BE2C (cell line): Measurements from ENCODE around the gene SNX24.
A peak's percentile ranks its signal among the peaks of the same experiment; 100 is the strongest.
"Not testable (repeated sequence)": the region's sequence is repeated elsewhere in the genome, so short reads cannot be mapped to it uniquely, and the experiment has no call there.

Experiments
- DNase-seq: peaks from one replicate; pipeline ENCODE4 v3.0.0-alpha.2; 2020
- H3K27me3 ChIP-seq: fragments of 250-450 bp; sonication (Bioruptor Pico); 2 replicates; pipeline ENCODE4 v1.5.1; 2020; ENCODE audit warnings: mild to moderate bottlenecking
- H3K36me3 ChIP-seq: fragments of 250-450 bp; sonication (Bioruptor Pico); 2 replicates; pipeline ENCODE4 v1.5.1; 2020; ENCODE audit warnings: mild to moderate bottlenecking
- H3K4me1 ChIP-seq: fragments of 250-450 bp; sonication (Bioruptor Pico); 2 replicates; pipeline ENCODE4 v1.5.1; 2020
- H3K4me3 ChIP-seq: 2 replicates; pipeline ENCODE4 v1.5.1; 2011; ENCODE audit warnings: low read depth, low read length
- H3K9me3 ChIP-seq: fragments of 250-450 bp; sonication (Bioruptor Pico); 2 replicates; pipeline ENCODE4 v1.5.1; 2020
- TF ChIP-seq, protein P1 (sequence below): IDR thresholded peaks from 2 replicates; pipeline ENCODE4 v1.5.1; 2012; ENCODE audit warnings: mild to moderate bottlenecking, low read depth, low read length

The SNX24 gene

DNA sequence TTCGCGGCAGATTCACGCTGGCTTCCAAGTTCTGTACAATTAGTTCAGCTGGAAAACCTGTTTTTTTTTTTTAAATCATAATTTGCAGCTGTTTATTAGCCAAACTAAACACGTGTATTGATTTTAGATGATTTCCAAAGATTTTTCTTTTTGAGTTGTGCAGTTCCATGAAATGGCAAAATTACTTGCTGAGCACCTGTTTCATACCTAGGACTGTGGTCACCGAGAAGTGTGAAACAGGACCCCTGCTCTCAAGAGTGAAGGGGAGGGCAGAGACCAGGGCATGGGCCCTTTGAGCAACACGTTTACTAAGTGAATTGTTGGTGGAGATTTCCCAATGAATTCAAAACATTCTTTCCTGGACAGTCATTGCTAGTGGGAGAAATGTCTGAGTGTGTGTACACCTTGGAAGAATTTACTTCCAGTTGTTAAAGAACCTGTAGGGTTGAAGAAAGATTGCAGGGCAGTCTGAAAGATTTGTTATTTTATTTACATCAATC lies 688 bp downstream of the SNX24 start:
- H3K4me3 ChIP-seq, result peak overlapping the region; percentile 84
- H3K27me3 ChIP-seq, result no peaks in the 10 kb centered on the region
- TF ChIP-seq, protein P1, sequence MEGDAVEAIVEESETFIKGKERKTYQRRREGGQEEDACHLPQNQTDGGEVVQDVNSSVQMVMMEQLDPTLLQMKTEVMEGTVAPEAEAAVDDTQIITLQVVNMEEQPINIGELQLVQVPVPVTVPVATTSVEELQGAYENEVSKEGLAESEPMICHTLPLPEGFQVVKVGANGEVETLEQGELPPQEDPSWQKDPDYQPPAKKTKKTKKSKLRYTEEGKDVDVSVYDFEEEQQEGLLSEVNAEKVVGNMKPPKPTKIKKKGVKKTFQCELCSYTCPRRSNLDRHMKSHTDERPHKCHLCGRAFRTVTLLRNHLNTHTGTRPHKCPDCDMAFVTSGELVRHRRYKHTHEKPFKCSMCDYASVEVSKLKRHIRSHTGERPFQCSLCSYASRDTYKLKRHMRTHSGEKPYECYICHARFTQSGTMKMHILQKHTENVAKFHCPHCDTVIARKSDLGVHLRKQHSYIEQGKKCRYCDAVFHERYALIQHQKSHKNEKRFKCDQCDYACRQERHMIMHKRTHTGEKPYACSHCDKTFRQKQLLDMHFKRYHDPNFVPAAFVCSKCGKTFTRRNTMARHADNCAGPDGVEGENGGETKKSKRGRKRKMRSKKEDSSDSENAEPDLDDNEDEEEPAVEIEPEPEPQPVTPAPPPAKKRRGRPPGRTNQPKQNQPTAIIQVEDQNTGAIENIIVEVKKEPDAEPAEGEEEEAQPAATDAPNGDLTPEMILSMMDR, result no peak
- H3K36me3 ChIP-seq, result no peaks in the 10 kb centered on the region
- no peak for DNase-seq
- H3K4me1 ChIP-seq, result no peaks in the 10 kb centered on the region
- H3K9me3 ChIP-seq, result no peaks in the 10 kb centered on the region

DNA sequence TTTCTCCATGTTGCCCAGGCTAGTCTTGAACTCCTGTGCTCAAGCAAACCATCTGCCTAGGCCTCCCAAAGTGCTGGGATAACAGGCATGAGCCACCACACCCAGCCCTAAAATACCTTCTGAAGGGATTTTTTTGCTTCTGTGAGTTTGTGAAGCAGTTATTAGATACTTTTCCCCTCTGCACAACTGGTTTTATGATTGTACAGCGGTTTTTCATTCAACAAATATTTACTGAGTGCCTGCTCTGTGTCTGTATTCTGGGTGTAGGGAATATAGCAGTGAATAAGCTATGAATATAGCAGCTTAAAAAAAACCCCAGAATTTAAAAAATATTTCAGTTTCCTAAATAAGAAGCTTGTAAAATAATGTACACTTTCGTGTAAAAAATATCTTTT lies 2.3 kb downstream of the SNX24 start:
- Histone ChIP-seq H3K27me3 (no peaks in the 10 kb centered on the region), H3K4me3 (no peak overlapping the region), H3K36me3 (no peaks in the 10 kb centered on the region), H3K4me1 (no peaks in the 10 kb centered on the region), H3K9me3 (no peaks in the 10 kb centered on the region)
- TF ChIP-seq, protein P1, result no peak
- DNase-seq, result no peak

DNA sequence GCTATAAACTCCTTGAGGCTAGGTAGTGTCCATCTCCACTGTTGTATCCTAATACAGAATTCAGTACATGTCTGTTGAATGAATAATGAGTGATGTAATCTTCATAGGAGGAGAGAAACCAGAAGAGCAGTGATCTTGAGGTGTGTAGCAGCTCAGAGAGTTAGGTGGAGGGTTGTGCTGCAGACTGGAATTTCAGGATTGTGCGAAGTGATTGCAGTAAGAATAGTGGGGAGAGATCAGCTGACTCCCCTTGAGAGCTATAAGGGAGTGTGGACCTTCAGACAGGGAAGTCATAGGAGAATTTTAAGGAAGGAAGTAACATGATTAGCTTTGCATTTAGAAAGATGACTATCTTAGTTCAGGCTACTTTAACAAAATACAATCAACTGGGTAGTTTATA lies 4.4 kb downstream of the SNX24 start:
- no peaks in the 10 kb centered on the region for H3K36me3 ChIP-seq
- H3K9me3 ChIP-seq, result no peaks in the 10 kb centered on the region
- no peak for DNase-seq
- H3K4me3 ChIP-seq, result no peak overlapping the region
- TF ChIP-seq, protein P1, result no peak
- H3K27me3 ChIP-seq, result no peaks in the 10 kb centered on the region
- no peaks in the 10 kb centered on the region for H3K4me1 ChIP-seq

DNA sequence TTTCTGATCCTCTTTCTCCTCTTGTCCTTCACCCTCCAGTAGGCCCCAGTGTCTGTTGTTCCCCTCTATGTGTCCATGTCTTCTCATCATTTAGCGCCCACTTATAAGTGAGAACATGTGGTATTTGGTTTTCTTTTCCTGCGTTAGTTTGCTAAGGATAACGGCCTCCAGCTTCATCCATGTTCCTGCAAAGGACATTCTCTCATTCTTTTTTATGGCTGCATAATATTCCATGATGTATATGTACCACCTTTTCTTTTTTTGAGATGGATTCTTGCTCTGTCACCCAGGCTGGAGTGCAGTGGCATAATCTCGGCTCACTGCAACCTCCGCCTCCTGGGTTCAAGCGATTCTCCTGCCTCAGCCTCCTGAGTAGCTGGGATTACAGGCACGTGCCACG lies 12.1 kb downstream of the SNX24 start:
- H3K36me3 ChIP-seq, DNase-seq, H3K9me3 ChIP-seq, H3K27me3 ChIP-seq, H3K4me3 ChIP-seq, H3K4me1 ChIP-seq: not testable (repeated sequence)

DNA sequence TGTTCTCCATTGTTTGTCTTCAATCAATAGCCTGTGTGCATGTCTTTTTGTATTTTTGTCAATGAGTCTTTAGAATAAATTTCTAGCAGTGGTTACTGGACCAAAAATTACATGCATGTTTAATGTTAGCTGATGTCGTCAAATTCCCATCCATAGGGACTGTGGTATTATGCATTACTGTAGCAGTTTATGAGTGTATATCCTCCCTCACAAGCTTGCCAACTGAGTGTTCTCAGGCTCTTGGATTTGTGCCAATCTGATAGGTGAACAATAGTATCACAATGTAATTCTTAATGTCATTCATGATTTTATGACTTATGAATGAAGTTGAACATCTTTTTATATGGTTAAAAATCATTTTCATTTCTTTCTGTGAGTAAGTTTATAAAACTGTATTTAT lies 13.0 kb downstream of the SNX24 start:
- Histone ChIP-seq H3K27me3 (no peaks in the 10 kb centered on the region), H3K36me3 (no peaks in the 10 kb centered on the region), H3K9me3 (no peaks in the 10 kb centered on the region), H3K4me3 (no peak overlapping the region), H3K4me1 (no peaks in the 10 kb centered on the region)
- TF ChIP-seq, protein P1, result no peak
- peak; percentile 31 for DNase-seq

DNA sequence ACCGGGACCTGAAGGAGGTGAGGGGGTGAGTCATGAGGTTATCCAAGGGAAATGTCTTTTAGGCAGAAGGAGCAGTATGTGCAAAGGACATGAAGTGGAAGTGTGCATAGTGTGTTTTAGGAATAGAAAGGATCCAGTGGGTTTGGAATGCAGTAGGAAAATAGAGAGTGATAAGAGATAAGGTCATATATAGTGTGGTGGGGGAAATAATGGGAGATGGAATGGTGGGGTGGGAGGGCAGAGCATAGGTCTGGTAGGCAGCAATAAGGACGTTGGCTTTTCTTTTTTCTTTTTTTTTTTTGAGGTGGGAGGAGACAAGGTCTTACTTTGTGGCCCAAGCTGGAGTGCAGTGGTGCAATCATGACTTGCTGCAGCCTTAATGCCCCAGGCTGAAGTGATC lies 17.8 kb downstream of the SNX24 start:
- DNase-seq, result no peak
- TF ChIP-seq, protein P1, result no peak
- no peaks in the 10 kb centered on the region for H3K36me3 ChIP-seq
- H3K27me3 ChIP-seq, result no peaks in the 10 kb centered on the region
- no peak overlapping the region for H3K4me3 ChIP-seq
- H3K9me3 ChIP-seq, result no peaks in the 10 kb centered on the region
- H3K4me1 ChIP-seq, result no peaks in the 10 kb centered on the region

DNA sequence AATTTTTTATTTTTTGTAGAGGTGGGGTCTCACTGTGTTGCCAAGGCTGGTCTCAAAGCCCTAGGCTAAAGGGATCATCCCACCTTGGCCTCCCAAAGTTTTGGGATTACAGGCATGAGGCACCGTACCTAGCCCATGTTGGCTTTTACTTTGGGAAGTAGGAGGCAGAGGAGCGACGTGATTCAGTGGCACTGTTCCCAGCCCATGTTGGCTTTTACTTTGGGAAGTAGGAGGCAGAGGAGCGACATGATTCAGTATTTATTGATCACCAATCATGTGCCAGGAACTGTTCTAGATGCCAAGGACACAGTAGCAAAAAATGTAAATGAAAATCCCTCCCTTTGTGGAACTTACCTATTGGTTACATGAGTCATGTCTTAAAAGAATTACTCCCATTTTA lies 18.3 kb downstream of the SNX24 start:
- H3K27me3 ChIP-seq, result no peaks in the 10 kb centered on the region
- no peaks in the 10 kb centered on the region for H3K4me1 ChIP-seq
- H3K9me3 ChIP-seq, result no peaks in the 10 kb centered on the region
- TF ChIP-seq, protein P1, result no peak
- no peak overlapping the region for H3K4me3 ChIP-seq
- no peaks in the 10 kb centered on the region for H3K36me3 ChIP-seq
- no peak for DNase-seq
